NCI-H1092 treated with DMSO at 0.1 percent for 48 hours (cell line): ENCODE measurements around the gene FBXW8.

Experiments used
- DNase-seq: peaks from one replicate; lab custom pipeline; 2025; lab: John Stamatoyannopoulos, UW

FBXW8 gene

GRCh38 chr12:117020536-117021220 lies 109.9 kb downstream of the FBXW8 start:
- no peak for DNase-seq

GRCh38 chr12:117022465-117022864 lies 111.7 kb downstream of the FBXW8 start:
- DNase-seq = no peak

GRCh38 chr12:117023998-117024960 lies 113.5 kb downstream of the FBXW8 start:
- no peak for DNase-seq

- no peak for DNase-seq
Observed at GRCh38 chr12:117024961-117025480, 114.3 kb downstream of the FBXW8 start.

- peak; percentile 60 for DNase-seq
Observed at GRCh38 chr12:117025481-117026151, 114.9 kb downstream of the FBXW8 start.

- no peak for DNase-seq
Observed at GRCh38 chr12:117026343-117026742, 115.6 kb downstream of the FBXW8 start.

- DNase-seq = no peak
Observed at GRCh38 chr12:117026921-117027250, 116.1 kb downstream of the FBXW8 start.

GRCh38 chr12:117027251-117028086 lies 116.7 kb downstream of the FBXW8 start:
- DNase-seq = no peak

GRCh38 chr12:117028254-117028653 lies 117.5 kb downstream of the FBXW8 start:
- DNase-seq = no peak

- DNase-seq = no peak
Observed at GRCh38 chr12:117030187-117030900, 119.6 kb downstream of the FBXW8 start.

GRCh38 chr12:117031843-117032592 lies 121.3 kb downstream of the FBXW8 start:
- DNase-seq = no peak

GRCh38 chr12:117032593-117033381 lies 122.0 kb downstream of the FBXW8 start:
- DNase-seq = peak; percentile 72

GRCh38 chr12:117033382-117034221 lies 122.9 kb downstream of the FBXW8 start:
- peak; percentile 70 for DNase-seq

- peak; percentile 46 for DNase-seq
Observed at GRCh38 chr12:117034249-117034648, 123.5 kb downstream of the FBXW8 start.

GRCh38 chr12:117034701-117035151 lies 124.0 kb downstream of the FBXW8 start:
- peak; percentile 59 for DNase-seq

- no peak for DNase-seq
Observed at GRCh38 chr12:117035287-117035686, 124.5 kb downstream of the FBXW8 start.

GRCh38 chr12:117036046-117036445 lies 125.3 kb downstream of the FBXW8 start:
- DNase-seq = peak; percentile 79

- no peak for DNase-seq
Observed at GRCh38 chr12:117036547-117036946, 125.8 kb downstream of the FBXW8 start.
